CD4-positive, alpha-beta T cell treated with Interleukin-10 for 1 hour (primary cell): ENCODE results near the gene PARS2.

Experiments
- DNase-seq: peaks from one replicate; pipeline ENCODE4 v3.0.0-alpha.2; 2020

The PARS2 gene

DNA sequence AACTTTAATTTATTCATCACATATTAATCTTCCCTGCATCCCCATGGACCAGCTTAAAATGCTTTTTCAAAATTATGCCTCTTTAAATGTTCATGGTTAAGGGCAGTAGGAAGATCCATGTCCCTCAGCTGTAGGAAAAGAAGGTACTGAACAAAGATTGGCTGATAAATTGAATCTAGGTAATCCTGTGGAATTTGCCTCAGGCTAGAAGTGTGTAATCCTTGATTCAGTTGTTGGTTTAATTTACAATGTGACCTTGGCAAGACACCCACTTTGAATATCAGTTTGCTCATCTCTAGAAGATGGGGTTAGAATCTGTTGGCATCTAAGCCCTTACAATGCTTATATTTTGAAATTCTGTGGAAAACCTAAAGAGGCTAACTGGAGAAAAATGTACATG lies 42.6 kb downstream of the PARS2 start:
- DNase-seq, result no peak

DNA sequence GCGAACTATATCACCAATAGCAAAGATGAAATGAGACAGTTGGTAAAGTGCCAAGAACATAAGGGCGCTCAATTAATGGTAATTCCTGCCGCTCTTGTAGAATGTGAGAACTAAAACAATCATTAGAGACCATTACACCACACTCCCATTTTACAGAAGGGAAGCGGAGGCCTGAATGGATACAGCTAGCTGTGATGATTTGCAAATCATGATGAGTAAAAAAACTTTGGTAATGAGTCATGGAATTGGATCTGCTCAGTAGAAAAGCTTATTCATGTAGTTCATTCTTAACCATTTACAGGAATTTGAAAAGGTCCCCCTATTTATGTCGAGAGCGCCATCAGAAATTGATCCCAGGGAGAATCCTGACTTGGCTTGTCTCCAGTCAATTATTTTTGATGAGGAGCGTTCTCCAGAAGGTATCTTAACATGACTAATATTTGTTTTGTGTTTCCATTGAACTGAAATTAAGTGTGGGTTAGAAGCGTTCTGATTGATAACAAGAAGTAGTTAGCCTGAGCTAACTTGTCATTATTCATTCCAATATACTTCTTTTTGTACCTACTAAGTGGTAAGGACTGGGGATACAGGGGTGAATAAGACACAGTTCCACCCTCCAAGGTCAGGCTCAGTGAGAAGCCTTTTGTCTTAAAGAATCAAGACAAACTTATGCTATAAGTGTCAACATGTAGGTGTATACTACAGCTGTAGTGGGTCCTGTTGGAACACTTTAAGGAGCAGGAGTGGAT lies 47.9 kb downstream of the PARS2 start:
- no peak for DNase-seq

DNA sequence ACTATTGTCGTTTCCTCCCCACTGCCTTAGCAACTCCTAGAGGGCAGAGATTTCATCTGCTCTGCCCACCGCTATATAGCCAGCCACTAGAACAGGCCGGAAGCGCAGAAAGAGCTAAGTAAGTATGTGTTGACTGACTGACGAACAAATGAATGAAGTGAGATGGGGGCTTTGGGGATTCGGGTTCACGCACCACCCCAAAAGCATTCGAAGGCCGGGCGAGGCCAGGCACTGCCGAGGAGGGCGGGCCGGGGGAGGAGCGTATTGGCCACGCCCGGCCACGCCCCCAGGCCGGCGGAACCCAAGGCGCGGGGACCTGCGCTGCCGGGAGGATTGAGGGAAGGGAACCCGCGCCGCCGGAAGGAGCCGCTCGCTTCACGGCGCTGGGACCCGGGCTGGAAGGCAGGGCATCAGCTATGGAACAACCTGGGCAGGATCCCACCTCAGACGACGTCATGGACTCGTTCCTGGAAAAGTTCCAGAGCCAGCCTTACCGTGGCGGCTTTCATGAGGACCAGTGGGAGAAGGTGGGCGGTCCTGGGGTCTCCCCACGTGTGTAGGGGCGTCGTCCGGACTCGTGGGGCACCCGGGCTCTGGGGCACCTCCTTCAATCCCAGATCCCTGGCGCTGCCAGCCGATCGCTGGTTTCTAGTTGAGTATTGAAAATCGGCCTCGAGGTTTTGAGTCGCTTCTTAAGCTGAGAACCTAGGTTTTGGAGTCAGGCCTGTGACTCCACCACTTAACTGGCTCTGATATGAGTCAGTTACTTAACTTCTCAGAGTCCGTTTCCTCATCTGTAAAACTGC lies 48.6 kb downstream of the PARS2 start, which contains the start of gene TTC4:
TTC4 (plus strand) TSS at position 369 of the 806 bp plus-strand sequence; CDS start at position 417, 48 bp downstream.
- DNase-seq, result peak; percentile 87

DNA sequence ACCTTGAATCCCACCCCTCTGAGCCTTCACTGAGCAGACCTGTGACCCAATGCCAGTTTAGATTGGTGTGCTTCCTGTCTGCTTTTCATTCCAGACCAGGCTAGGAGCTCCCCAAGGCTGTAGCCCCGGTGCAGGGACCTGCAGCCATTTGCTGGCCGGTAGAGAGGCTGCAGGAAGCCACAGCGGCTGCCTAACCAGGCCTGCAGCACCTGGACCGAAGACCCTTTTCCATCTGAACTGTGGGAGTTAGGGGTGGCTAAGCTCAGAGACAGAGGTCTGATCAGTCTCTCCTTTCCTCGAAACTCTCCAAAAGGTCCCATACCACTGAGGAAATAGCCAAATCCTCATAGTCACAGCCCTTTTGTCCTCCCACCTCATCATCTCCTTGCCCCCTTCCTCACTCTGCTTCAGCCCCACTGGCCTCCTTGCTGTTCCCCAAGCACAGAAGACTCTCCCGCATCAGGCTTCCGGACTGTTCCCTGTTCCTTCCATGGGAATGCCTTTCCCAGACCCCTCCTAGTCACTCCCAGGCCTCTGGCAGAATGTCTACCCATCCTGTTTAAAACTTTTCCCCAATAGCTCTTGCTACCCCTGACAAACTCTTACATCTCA lies 49.3 kb downstream of the PARS2 start:
- DNase-seq, result no peak

DNA sequence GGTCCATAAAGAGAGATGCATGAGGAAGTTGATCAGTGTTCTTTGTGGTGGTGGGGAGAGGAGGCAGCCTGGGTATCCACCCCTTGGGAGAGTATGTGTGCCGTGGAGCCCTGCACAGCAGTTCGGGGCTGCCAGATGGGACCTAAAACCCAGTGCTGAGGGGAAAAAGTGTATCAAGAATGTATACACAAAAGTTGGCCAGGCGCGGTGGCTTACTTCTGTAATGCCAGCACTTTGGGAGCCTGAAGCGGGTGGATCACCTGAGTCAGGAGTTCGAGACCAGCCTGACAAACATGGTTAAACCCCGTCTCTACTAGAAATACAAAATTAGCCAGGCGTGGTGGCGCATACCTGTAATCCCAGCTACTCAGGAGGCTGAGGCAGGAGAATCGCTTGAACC lies 52.8 kb downstream of the PARS2 start:
- DNase-seq, result no peak

DNA sequence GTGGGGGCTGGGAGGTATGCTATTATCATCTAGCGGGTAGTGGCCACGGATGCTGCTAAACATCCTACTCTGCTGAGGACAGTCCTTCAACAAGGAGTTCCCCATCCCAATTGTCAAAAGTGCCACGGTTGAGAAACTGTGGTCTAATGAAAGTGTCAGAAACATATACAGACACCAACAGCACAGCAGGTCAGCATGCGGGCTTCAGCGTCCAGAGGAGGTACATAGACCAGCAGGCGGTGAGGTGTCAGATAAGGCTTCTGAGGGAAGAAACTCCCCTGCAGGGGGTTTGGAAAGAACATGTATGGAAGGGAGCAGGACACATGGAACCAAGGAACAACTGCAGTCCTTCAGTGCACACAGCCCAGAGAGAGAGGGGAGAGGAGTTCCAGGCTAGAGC lies 53.5 kb downstream of the PARS2 start:
- no peak for DNase-seq

DNA sequence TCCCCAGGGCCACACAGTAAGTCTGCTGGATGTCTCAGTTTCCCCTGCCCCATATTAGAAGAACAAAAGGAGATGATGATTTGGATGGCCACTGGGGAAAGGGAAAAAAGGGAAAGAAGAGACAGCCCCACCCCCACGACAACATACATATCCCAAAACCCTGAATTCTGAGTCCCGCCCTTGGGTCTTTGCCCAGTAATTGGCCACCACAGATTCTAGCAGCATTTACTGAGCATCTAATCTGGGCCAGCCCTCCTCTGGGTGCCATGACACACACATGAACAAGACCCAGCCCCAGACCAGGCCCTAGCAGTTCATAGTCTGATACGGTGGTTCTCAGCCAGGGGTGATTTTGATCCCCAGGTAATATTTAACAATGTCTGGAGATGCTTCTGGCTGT lies 53.9 kb downstream of the PARS2 start:
- DNase-seq, result no peak

DNA sequence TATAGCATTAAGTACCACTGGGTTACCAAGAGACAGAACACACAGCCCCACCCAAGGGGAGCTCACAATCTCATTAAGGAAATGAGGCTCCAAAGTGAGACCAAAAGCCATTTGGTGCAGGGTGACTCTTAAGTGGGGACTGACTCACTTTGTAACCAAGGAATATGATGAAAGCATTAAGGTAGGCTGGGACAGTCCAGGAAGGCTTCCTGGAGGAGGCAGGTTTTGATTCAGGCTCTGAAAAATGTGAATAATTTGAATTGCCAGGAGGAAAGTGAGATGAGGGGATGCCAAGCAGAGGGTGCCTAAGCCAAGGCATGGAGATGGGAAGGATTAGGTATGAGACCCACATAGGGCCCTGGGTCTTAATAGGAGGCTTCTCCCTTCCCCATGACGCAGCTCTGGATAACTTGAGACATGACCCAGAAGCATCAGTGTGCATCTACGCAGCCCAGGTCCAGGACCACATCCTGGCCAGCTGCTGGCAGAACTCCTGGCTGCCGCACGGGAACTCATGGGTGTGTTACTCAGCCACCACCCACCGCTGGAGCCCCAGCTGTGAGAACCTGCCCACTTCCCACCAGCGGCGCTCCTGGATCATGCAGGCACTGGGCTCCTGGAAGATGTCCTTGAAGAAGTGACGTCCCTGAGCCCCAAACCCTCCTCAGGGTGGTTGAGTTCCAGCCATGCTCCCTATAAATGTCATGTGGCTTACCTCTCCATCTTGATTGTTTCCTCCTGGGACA lies 54.6 kb downstream of the PARS2 start:
- DNase-seq, result no peak

DNA sequence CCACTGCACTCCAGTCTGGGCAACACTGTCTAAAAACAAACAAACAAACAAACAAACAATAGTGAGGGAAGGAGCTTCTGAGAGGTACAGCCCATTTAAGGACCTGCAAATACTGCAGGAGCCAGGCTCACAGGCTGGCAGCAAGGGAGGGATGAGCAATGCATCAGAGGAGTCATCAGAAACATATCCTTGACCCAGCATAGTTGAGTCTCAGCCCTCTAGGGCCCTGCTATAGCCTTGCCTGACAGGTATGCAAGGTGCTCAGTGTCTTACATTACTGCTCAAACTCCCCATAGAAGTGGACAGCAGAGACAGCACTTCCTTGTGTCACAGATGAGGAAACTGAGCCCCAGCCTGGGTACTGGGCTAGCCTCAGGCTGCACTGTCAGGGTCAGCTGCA lies 55.9 kb downstream of the PARS2 start:
- DNase-seq, result no peak
